DMS114 treated with DMSO at 0.1 percent for 48 hours (cell line): ENCODE data around the gene THOC2.
"Not testable (repeated sequence)": the region's sequence is repeated elsewhere in the genome, so short reads cannot be mapped to it uniquely, and the experiment has no call there.

ENCODE experiments used
- DNase-seq: peaks from one replicate; lab custom pipeline; 2025; ENCODE audit not compliant: unreplicated experiment; lab: John Stamatoyannopoulos, UW

THOC2 gene

GRCh38 chrX:123665197-123665596 lies 67.7 kb downstream of the THOC2 start:
- DNase-seq, result no peak

- DNase-seq, result not testable (repeated sequence)
These were observed 68.2 kb downstream of the THOC2 start for GRCh38 chrX:123664467-123665167.

- not testable (repeated sequence) for DNase-seq
These were observed 69.1 kb downstream of the THOC2 start for GRCh38 chrX:123663720-123664119.

GRCh38 chrX:123656507-123656906 lies 76.3 kb downstream of the THOC2 start:
- DNase-seq, result not testable (repeated sequence)

GRCh38 chrX:123648811-123649181 lies 84.1 kb downstream of the THOC2 start:
- not testable (repeated sequence) for DNase-seq

GRCh38 chrX:123648028-123648810 lies 84.6 kb downstream of the THOC2 start:
- no peak for DNase-seq

- DNase-seq, result no peak
These were observed 85.6 kb downstream of the THOC2 start for GRCh38 chrX:123647244-123647643.

GRCh38 chrX:123629502-123629901 lies 103.3 kb downstream of the THOC2 start:
- DNase-seq, result no peak

- no peak for DNase-seq
These were observed 105.9 kb downstream of the THOC2 start for GRCh38 chrX:123626962-123627361.

- DNase-seq, result no peak
These were observed 106.9 kb downstream of the THOC2 start for GRCh38 chrX:123625952-123626351.

- DNase-seq, result no peak
These were observed 107.4 kb downstream of the THOC2 start for GRCh38 chrX:123625477-123625876.

GRCh38 chrX:123617007-123617406 lies 115.8 kb downstream of the THOC2 start:
- DNase-seq, result no peak

- no peak for DNase-seq
These were observed 121.9 kb downstream of the THOC2 start for GRCh38 chrX:123610915-123611314.

GRCh38 chrX:123607806-123608205 lies 125.0 kb downstream of the THOC2 start:
- no peak for DNase-seq

GRCh38 chrX:123607270-123607669 lies 125.6 kb downstream of the THOC2 start:
- no peak for DNase-seq

- DNase-seq, result no peak
These were observed 129.4 kb downstream of the THOC2 start for GRCh38 chrX:123603491-123603890.

GRCh38 chrX:123601437-123601836 lies 131.4 kb downstream of the THOC2 start:
- no peak for DNase-seq

- DNase-seq, result no peak
These were observed 132.7 kb downstream of the THOC2 start for GRCh38 chrX:123600181-123600580.

GRCh38 chrX:123590842-123591486 lies 141.9 kb downstream of the THOC2 start:
- DNase-seq, result no peak

- DNase-seq, result no peak
These were observed 144.1 kb downstream of the THOC2 start for GRCh38 chrX:123588723-123589122.

- no peak for DNase-seq
These were observed 151.3 kb downstream of the THOC2 start for GRCh38 chrX:123581586-123581985.

GRCh38 chrX:123580792-123581191 lies 152.1 kb downstream of the THOC2 start:
- no peak for DNase-seq
